HG03280 (cell line): ENCODE measurements around the gene AZIN2.
"Not testable (repeated sequence)": the region's sequence is repeated elsewhere in the genome, so short reads cannot be mapped to it uniquely, and the experiment has no call there.

Experiments
- ATAC-seq: cut with Tn5 transposase; IDR thresholded peaks from one replicate; pipeline ENCODE4 v1.9.1; 2021; ENCODE audit warnings: mild to moderate bottlenecking, moderate library complexity; ENCODE audit not compliant: unreplicated experiment

AZIN2 gene

DNA sequence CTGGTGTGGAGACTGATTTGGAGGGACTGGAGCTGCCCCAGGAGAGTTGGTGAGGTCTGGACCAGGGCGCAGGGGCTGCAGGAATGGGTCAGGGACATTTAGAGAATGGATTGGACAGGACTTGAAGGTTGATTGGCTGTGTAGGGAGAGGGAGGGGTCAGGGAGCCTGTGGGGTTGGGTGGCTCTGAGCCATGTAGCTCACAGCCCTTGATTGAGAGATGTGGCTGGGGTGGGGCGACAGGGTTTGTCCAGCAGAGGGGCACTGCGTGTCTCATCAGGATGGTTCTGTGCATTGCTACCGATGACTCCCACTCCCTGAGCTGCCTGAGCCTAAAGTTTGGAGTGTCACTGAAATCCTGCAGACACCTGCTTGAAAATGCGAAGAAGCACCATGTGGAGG lies 12.1 kb downstream of the AZIN2 start:
- no peak for ATAC-seq

DNA sequence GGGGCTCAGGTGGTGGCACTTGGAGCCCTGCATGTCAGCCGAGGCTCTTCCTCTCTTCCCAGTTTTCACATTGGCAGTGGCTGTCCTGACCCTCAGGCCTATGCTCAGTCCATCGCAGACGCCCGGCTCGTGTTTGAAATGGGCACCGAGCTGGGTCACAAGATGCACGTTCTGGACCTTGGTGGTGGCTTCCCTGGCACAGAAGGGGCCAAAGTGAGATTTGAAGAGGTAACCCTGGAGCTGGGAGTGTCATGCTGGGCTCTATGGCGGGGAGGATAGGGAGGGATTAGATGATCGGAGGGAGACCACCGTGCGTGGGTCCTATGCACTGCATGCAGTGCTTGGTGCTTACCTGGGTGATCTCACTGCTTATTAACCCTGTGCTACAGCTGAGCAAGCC lies 13.5 kb downstream of the AZIN2 start:
- no peak for ATAC-seq

DNA sequence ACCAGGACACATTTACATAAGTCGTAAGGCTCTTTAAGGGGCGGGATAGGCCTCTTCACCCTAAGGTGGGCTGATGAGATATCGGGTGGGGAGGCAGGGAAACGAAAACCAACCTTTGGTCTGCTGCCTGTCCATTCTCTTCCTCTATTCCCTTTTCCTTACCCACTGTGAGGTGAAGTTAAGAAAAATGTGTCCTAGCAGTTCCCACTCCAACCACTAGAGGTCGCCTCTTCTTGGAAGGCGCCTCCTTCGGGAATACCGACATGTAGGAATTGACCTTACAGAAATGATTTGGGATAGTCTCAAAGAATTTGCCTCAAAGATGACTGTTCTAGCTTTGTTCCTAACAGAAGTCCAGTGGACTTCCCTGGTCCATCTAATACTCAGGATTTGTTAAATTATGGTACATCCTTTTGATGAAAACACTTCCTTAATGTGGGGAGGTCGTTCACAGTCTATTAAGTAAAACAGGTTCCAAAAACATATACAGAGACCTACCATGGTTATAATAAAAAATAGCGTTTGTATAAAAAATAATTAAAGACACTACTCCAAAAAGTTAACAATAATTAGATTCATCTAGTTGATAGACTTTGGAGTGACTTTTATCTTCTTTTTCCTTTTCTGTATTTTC lies 14.1 kb downstream of the AZIN2 start:
- no peak for ATAC-seq

DNA sequence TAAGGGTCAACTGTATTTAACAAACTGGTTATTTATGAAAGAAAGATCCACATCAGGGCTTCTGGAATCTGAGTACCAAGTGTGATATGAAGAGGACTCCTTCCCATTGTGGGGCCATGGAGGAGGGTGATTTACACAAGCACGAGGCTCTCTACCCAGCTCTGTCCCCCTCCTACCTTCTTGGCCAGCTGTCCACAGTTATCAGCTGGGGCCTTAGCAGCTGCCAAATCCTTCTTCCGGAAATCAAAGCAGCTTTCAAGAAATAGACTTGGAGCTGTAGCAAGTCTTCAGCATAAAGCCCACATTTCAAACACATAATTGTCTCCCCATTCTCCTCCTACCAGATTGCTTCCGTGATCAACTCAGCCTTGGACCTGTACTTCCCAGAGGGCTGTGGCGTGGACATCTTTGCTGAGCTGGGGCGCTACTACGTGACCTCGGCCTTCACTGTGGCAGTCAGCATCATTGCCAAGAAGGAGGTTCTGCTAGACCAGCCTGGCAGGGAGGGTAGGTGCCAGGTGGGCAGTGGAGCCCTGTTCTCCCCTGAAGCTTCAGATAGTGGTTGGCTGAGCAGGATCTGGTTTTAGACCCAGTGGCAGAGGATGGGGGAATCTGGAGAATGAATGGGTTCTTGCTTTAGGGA lies 15.5 kb downstream of the AZIN2 start:
- ATAC-seq = no peak

DNA sequence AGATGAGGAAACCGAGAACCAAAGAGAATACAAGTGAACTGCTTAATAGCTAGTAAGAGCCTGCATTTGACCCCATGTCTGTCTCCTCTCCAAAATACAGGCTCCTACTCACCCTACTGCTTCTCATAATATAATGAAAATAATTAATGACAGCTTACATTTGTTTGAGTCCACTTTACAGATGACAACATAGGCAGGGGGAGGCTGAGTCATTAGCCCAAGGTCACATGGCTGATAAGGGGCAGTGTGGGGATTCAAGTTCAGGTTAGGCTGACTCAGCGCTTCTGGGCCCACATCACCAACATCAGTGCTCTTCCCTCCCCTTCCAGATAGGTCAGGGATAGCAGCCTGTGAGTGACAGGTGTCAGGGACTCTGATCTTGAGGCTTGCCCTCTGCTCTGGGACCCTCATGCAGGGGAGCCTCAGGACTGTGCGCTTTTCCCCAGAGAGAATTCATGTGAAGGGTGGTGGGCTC lies 16.2 kb downstream of the AZIN2 start:
- no peak for ATAC-seq

DNA sequence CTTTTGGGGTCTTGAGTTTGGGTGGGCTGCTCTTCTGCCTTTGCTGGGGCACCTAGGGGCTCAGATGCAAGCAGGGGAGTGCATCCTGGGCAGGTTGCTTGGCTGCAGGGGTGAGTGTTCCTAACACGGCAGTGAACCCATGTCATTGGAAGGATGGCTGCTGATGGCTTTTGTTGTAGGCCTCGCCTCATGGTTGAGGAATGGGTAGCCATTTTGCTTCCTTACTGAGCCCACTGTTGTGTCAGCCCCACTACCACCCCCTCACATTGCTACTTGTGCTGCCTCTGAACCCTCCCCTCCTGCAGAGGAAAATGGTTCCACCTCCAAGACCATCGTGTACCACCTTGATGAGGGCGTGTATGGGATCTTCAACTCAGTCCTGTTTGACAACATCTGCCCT lies 16.8 kb downstream of the AZIN2 start:
- ATAC-seq = no peak

DNA sequence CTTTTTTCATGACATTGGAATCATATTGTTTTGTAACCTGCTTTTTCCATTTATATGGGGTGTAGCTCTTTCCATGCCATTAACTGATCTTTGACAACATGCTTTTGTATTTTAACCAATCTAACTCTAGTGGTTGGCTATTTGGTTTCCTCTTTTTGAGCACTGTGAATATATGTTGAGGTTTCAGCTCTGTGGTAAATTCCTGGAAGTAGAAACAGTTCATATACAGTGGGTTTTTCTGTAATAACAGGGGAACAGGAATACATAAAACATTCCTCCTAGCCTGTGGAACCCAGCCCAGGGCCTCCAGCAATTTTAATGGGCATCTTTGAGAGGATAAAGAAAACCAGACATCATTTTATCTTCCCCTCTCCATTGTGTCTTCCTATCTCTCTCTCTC lies 17.4 kb downstream of the AZIN2 start:
- ATAC-seq = no peak

DNA sequence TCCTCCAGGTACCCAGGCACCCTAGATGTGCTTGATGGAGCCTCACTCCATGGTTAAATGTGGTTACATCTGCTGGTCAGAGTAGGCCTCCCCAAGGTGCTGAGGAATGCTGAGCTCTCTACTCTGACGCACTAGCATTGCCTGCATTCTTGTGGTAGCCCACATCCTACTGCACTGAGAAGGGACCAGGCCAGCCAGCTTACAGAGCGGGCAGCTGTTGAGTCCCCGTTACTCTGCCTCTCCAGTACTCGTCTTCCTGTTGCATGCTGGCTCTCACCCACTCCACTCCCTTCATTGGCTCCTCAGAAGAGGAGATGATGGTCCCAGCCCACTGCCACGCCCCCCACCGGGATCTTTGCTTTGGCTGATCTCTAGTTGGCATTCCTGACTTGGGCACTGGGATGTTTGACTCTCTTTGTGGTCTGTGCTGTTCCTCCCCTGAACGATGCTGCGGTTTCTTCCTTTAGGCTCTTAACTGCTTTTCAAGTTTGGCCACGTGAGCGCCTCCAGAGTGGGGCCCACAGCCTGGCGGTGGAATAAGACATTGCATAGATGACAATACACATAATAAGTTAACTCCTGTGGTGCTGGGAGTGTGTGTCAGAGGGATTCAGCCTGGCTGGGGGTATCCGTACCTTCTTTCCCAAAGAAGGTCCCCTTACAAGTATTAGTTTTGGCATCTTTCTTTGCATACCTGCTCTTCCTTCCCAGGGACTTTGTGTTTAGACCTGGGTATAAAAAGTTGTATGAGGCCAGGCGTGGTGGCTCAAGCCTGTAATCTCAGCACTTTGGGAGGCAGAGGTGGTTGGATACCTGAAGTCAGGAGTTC lies 18.6 kb downstream of the AZIN2 start:
- ATAC-seq = no peak

DNA sequence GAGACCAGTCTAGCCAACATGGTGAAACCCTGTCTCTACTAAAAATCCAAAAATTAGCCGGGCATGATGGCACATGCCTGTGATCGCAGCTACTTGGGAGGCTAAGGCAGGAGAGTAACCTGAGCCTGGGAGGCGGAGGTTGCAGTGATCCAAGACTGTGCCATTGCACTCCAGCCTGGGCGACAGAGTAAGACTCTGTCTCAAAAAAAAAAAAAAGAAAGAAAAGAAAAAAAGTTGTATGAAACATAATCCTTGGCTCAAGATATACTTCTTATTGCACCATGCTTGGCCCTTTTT lies 19.1 kb downstream of the AZIN2 start:
- ATAC-seq = not testable (repeated sequence)

DNA sequence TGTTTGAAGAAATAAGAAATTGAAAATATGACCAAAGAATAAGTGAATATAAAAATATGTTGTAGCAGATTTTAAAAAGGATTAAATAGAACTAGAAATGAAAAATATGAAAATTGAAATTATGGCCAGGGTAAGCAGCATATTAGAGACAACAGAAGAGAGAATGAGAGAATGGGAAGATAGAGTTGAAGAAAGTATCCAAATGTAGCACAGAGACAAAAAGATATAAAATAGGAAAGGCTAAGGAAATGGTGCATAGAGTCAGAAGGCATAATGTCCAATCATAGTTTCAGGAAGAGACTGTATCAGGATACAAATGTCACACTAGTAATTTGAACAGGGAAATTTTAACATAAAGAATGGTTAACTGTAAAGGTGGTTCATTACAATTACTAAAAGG lies 29.5 kb downstream of the AZIN2 start:
- no peak for ATAC-seq

DNA sequence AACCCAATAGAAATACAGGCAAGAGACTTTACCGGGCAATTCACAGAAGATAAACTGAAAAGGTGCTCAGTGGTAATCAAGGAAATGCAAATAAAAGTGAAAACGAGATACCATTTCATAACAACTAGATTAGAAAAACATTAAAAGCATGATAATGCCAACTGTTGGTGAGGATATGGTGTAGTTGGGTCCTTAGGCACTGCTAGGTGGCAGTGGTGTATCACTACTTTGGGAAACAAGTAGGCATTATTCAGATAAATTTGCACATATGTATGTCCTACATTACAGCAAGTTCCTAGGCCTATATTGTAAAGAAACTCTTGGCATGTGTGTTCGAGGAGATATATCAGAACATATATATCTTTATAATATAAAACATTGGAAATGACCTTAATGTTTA lies 31.0 kb downstream of the AZIN2 start:
- ATAC-seq = no peak

DNA sequence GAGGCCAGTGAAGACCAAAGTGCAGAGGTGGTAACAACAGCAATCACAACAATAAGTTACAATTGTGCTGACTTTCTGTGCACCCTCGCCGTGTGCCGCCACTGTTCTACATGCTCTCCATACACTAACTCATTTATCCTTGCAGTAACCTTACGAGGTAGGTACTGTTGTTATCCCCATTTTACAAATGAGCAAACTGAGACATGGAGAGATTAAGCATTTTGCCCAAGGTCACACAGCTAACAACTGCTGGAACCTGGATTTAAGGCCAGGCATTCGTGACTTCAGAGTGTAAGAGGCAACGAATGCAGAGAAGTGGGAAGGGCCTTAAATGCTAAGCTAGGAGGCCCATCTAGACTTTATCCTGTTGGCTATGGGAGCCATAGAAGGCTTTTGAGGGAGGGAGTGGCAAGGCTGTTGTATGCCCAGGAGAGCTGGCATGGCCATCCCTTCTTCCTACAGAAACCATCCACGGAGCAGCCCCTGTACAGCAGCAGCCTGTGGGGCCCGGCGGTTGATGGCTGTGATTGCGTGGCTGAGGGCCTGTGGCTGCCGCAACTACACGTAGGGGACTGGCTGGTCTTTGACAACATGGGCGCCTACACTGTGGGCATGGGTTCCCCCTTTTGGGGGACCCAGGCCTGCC lies 36.6 kb downstream of the AZIN2 start:
- ATAC-seq = no peak

DNA sequence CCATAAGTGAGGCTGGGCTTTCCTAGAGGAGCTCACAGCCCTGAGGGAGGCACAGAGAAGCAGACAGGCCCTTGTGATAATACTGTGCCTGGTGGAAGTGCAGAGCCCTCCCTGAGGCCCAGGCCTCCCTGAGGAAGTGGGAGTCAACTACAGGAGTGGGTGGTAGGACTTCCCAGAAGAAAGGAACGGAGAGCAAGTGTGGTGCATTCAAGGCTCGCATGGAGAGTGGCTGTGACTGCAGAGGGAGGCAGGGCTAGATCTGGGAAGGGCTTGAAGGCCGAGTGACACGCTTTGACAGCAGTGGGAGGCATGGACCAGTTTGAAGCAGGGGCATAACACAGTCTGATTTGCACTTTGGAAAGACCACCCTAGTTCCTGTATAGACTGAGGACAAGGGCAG lies 37.3 kb downstream of the AZIN2 start:
- no peak for ATAC-seq

DNA sequence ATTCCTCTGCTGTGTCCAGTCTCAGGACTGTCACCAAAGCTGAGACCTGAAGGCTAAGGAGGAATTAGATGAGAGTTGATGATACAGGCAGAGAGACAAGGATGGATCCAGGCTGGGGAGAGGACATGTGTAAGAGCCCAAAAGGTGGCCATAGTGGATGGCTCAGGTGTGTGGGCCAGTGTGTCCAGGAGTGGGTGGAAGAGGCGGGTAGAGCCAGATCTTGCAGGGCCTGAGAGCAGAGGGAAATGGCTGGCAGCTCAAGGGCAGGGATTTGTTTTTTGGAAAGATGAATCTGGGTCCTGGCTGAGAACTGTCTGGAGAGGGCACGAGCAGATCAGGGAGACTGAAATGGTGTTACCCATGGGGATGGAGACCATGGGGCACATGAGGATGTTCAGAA lies 38.1 kb downstream of the AZIN2 start:
- ATAC-seq = no peak

DNA sequence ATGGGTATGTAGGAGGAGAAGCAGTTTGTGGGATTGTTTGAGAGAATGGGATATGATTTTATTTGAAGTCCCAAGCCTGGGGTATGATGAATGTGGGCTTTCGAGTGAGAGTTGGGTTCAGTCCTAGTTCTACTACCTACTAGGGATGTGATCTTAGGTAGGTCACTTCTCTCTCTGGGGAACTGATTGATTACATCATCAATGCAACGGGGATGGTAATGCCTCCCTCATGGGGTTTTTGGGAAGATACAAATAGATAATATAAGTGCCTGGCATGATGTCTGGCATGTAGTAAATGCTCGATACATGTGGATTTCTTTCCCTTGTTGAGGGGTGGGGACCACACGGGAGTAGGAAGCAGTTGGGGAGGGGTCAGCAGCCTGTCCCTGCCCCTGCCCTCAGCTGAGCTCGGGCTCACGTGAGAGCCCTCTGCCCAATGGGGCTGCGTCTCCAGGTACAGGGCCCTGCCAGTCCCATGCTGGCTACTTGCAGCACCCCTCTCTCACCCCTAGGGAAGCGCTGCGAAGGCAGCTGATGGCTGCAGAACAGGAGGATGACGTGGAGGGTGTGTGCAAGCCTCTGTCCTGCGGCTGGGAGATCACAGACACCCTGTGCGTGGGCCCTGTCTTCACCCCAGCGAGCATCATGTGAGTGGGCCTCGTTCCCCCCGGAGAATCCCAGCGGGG lies 38.7 kb downstream of the AZIN2 start:
- ATAC-seq = no peak

DNA sequence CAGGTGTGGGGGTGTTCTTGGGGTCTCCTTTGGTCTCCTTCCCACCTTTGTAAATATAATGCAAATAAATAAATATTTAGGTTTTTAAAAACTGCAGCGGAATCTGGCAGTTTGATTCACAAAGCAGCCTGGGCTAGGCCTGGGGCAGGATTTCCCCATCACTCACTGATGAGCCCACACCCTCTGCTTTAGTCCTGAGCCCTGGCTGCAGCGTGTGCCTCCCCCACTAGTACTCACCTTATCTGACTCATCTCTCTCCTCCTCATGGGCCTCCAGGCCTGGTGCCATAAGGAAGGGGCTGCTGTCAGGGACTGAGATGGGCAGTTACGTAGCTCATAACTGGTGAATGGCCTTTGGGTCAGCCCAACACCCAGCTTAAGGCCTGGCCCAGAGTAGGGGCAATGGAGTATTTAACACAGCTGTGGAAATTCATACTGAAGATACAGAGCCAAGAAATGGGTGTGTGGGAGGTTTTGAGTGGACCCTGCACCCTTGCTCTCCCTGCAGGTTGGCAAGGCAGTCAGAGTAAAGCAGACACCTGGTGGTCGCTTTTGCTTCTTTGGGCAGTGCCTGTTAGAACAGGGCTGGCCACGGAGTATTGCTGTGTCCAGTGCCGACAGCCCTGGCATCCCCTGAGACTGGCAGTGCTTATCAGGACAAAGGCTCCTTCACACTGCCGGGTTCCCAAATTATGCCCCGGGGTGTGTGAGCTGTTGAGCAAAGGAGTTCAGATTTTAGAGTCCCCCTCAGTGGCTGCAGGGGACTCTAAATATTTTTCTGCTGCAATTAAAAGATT lies 39.7 kb downstream of the AZIN2 start:
- ATAC-seq = no peak

DNA sequence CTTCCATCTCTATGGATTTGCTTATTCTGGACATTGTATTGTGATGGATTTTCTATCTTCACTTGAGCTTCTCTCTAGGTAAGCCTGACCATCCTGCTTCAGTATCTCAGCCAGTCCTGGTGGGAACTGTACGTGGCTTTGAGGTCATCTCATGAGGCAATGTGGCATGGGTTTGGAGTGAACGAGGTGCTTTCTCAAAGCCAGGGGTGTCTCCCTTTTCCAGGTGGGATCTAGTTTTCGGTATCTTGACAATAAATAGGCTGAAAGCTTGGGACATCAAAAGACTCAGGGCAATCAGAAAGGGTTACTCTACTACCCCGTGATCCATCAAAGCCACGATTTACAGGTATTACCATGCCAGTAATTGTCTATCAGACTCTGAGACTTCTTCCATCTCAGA lies 40.8 kb downstream of the AZIN2 start:
- ATAC-seq = no peak

DNA sequence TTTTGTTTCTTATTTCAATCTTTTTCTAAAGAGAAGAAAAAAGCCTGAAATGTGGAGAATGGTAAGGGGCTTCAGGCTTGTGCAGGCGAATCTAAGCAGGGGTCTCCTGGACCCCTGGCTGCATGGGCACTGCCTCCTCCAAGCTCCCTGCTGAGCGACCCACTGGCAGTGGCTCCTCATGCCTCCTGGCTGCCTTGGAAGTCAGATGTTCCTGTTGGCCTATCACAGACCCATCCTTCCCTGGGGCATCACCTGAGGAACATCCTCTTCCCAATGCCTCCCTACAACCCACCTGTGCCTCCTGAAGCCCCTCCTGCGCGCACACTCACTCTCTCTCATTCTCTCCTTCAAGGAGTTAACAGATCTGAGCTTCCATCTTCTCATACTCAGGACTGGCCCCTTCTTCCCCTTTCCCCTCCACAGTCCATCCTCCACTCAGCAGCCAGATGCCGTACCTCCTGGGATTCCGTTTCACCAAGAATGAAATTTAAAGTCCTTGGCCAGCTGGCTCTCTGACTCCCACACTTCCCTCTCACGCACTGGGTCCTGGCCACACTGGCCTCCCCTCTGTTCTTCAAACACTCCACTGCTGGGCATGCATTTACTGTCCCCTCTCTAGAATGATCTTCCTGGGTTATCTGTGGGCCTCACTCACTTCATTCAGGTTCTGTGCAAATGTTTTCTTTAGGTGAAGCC lies 41.7 kb downstream of the AZIN2 start:
- ATAC-seq = no peak

DNA sequence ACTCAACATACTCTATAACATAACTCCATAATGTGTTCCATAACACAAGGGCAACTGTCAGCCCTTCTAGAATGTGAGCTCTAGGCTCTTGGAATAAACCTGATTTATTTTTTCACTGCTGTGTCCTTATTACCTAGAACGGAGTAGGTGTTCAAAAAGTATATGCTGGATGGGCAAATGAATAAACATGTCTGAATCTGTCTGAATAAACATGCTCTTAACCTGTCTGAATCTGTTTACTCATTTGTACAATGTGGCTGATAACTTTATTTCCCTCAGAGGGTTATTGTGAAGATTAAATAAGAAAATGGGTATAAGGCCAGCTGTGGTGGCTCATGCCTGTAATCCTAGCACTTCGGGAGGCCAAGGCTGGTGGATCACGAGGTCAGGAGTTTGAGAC lies 42.3 kb downstream of the AZIN2 start:
- ATAC-seq = no peak

DNA sequence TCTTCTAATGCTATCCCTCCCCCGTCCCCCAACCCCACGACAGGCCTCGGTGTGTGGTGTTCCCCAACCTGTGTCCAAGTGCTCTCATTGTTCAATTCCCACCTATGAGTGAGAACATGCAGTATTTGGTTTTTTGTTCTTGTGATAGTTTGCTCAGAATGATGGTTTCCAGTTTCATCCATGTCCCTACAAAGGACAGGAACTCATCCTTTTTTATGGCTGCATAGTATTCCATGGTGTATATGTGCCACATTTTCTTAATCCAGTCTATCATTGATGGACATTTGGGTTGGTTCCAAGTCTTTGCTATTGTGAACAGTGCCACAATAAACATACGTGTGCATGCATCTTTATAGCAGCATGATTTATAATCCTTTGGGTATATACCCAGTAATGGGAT lies 43.7 kb downstream of the AZIN2 start:
- ATAC-seq = not testable (repeated sequence)
